HG03060 (cell line): ENCODE measurements around the gene ASB11.

Experiments used
- ATAC-seq: cut with Tn5 transposase; IDR thresholded peaks from one replicate; pipeline ENCODE4 v1.9.1; 2021; ENCODE audit warnings: low read depth, moderate number of reproducible peaks; ENCODE audit not compliant: unreplicated experiment

Gene ASB11

GRCh38 chrX:15315509-15315908, at the start of gene ASB11:
TSS of gene ASB11 (minus strand) at chrX:15315640. CDS start at chrX:15315605, 35 bp downstream.
- no peak for ATAC-seq

- no peak for ATAC-seq
These were observed 44.3 kb upstream of the ASB11 start for GRCh38 chrX:15359701-15360100.

GRCh38 chrX:15358533-15358932, 43.1 kb upstream of the ASB11 start:
- no peak for ATAC-seq

GRCh38 chrX:15356444-15356843, 41.0 kb upstream of the ASB11 start:
- no peak for ATAC-seq

- no peak for ATAC-seq
These were observed 35.0 kb upstream of the ASB11 start for GRCh38 chrX:15350329-15350996.

- ATAC-seq = no peak
These were observed 33.6 kb upstream of the ASB11 start for GRCh38 chrX:15349046-15349445.

GRCh38 chrX:15345976-15346375, 30.5 kb upstream of the ASB11 start:
- no peak for ATAC-seq

- ATAC-seq = no peak
These were observed 28.7 kb upstream of the ASB11 start for GRCh38 chrX:15344106-15344505.

GRCh38 chrX:15343075-15343476, 27.6 kb upstream of the ASB11 start:
- ATAC-seq = no peak

- ATAC-seq = no peak
These were observed 25.4 kb upstream of the ASB11 start for GRCh38 chrX:15340867-15341266.

GRCh38 chrX:15336023-15336413, 20.6 kb upstream of the ASB11 start:
- ATAC-seq = no peak

- peak; percentile 98 for ATAC-seq
These were observed 19.9 kb upstream of the ASB11 start, which contains the start of gene PIGA for GRCh38 chrX:15335135-15336022. TSS of gene PIGA (minus strand) at chrX:15335523. CDS start at chrX:15331930, 3,593 bp downstream.

- no peak for ATAC-seq
These were observed 19.1 kb upstream of the ASB11 start for GRCh38 chrX:15334561-15334960.

GRCh38 chrX:15328821-15329220, 13.4 kb upstream of the ASB11 start:
- no peak for ATAC-seq

- ATAC-seq = no peak
These were observed 12.7 kb upstream of the ASB11 start for GRCh38 chrX:15328131-15328530.

- ATAC-seq = no peak
These were observed 7.0 kb upstream of the ASB11 start for GRCh38 chrX:15322472-15322871.

- ATAC-seq = no peak
These were observed 6.6 kb upstream of the ASB11 start for GRCh38 chrX:15322072-15322471.

- no peak for ATAC-seq
These were observed 6.0 kb upstream of the ASB11 start for GRCh38 chrX:15321447-15321846.

GRCh38 chrX:15320297-15320696, 4.9 kb upstream of the ASB11 start:
- no peak for ATAC-seq

- ATAC-seq = no peak
These were observed 3.6 kb upstream of the ASB11 start for GRCh38 chrX:15319075-15319474.

GRCh38 chrX:15314472-15314871, 968 bp downstream of the ASB11 start:
- no peak for ATAC-seq

- ATAC-seq = no peak
These were observed 4.3 kb downstream of the ASB11 start for GRCh38 chrX:15311119-15311518.
